K562 (cell line): ENCODE results near the gene NOP58. TPM values are rescaled to one million over a fixed set of nuclear protein-coding genes. Genes with fewer than 3 reads are reported as not detected.

ENCODE experiments used
- ATAC-seq: fragments of 200-7000 bp; cut with Tn5 transposase; 3 replicates; pipeline ENCODE4 v1.9.1; 2020; ENCODE audit warnings: moderate library complexity
- BruUV-seq: library from RNA; stranded (reverse); fragments of 400-500 nt; replicated peaks from 2 replicates; lab custom pipeline; 2021; lab: Mats Ljungman, UMichigan
- CTCF ChIA-PET: fragments of 300-600 bp; formaldehyde crosslinking; extraction: SDS; loops from one replicate; lab custom pipeline; 2021; ENCODE audit warnings: low intra/inter-chr PET ratio; lab: Yijun Ruan, JAX
- POLR2A ChIA-PET: fragments of 300-600, 350-650 bp; sonication (Branson Sonifier 250); formaldehyde crosslinking; extraction: SDS; loops from one replicate; lab custom pipeline; 2021; ENCODE audit warnings: antibody characterized with exemption, inconsistent platforms; lab: Yijun Ruan, JAX
- DNase-seq, 4 experiments: peaks; one replicate each; pipeline versions ENCODE4 v3.0.0 to v3.0.0-alpha.2; 2011 to 2018; ENCODE audit warnings: low spot score in 3 of 4, mixed read lengths in 3 of 4; ENCODE audit errors: extremely low read depth in 1 of 4
- FAIRE-seq: peaks from 2 replicates; lab custom pipeline; 2011; peaks lifted over from hg19 to GRCh38; lab: Jason Lieb, UNC
- H2AFZ ChIP-seq: 2 replicates; pipeline ENCODE4 v1.6.0; 2011; ENCODE audit warnings: low read depth, low read length, control low read depth, inconsistent platforms
- H3K27ac ChIP-seq: fragments of 200-600 bp; 3 replicates; pipeline ENCODE4 v1.8.0; 2011; ENCODE audit warnings: low read depth, mild to moderate bottlenecking, control low read depth, inconsistent platforms, low read length, moderate library complexity, mixed read lengths; ENCODE audit errors: extremely low read depth
- H3K27me3 ChIP-seq, 2 experiments: fragments of 300-600 bp in 1 of 2; 2 replicates in 1 of 2; 3 replicates in 1 of 2; pipeline versions ENCODE4 v1.6.0 to v1.8.0; 2011; ENCODE audit warnings: inconsistent platforms in 2 of 2, low read length in 2 of 2, mild to moderate bottlenecking in 1 of 2, mixed read lengths in 1 of 2, moderate library complexity in 1 of 2; ENCODE audit not compliant: control insufficient read depth in 2 of 2, insufficient read depth in 2 of 2
- H3K36me3 ChIP-seq: fragments of 300-600 bp; 3 replicates; pipeline ENCODE4 v1.8.0; 2011; ENCODE audit warnings: mild to moderate bottlenecking, low read length, inconsistent platforms; ENCODE audit not compliant: control insufficient read depth, insufficient read depth
- H3K4me1 ChIP-seq, 2 experiments: fragments of 200-600 bp in 1 of 2; replicated peaks in 1 of 2; 2 replicates in 1 of 2; 3 replicates in 1 of 2; pipeline versions ENCODE4 v1.5.1 to v1.8.0; 2011; ENCODE audit warnings: inconsistent platforms in 2 of 2, low read length in 2 of 2, mild to moderate bottlenecking in 1 of 2, mixed read lengths in 1 of 2, moderate library complexity in 1 of 2; ENCODE audit not compliant: control insufficient read depth in 2 of 2, insufficient read depth in 2 of 2
- H3K4me2 ChIP-seq: 2 replicates; pipeline ENCODE4 v1.6.1; 2011; ENCODE audit warnings: low read length, control low read depth, inconsistent platforms, mixed read lengths; ENCODE audit not compliant: insufficient read depth
- H3K4me3 ChIP-seq: fragments of 200-600 bp; sonication (generic), shearing (Covaris generic); 2 replicates; pipeline ENCODE4 v1.5.1; 2016; ENCODE audit warnings: control low read depth, inconsistent platforms
- H3K79me2 ChIP-seq: fragments of 200-600 bp; 3 replicates; pipeline ENCODE4 v1.8.0; 2011; ENCODE audit warnings: low read length, inconsistent platforms; ENCODE audit not compliant: control insufficient read depth, insufficient read depth
- H3K9ac ChIP-seq, 2 experiments: 2 replicates each; pipeline versions ENCODE4 v1.6.0 to v1.6.1; 2011; ENCODE audit warnings: low read depth in 2 of 2, low read length in 2 of 2, control low read depth in 1 of 2, inconsistent platforms in 1 of 2, mild to moderate bottlenecking in 1 of 2, mixed read lengths in 1 of 2; ENCODE audit not compliant: insufficient read depth in 1 of 2
- H3K9me1 ChIP-seq: one replicate; pipeline ENCODE4 v1.6.0; 2011; ENCODE audit warnings: inconsistent platforms, mild to moderate bottlenecking, low read length, moderate library complexity; ENCODE audit not compliant: control insufficient read depth, insufficient read depth
- H3K9me3 ChIP-seq: replicated peaks from 2 replicates; pipeline ENCODE4 v1.5.1; 2011; ENCODE audit warnings: low read depth, low read length, inconsistent platforms; ENCODE audit not compliant: control insufficient read depth, insufficient read depth
- H4K20me1 ChIP-seq: replicated peaks from 2 replicates; pipeline ENCODE4 v1.6.1; 2011; ENCODE audit warnings: low read length, inconsistent platforms, mixed read lengths; ENCODE audit not compliant: control insufficient read depth, insufficient read depth
- ARID1B ChIP-seq: fragments of 450-650 bp; IDR thresholded peaks from 2 replicates; pipeline ENCODE4 v1.6.1; 2016; ENCODE audit warnings: antibody characterized with exemption, mild to moderate bottlenecking, inconsistent platforms
- CBFA2T2 ChIP-seq: fragments of 450-650 bp; conservative IDR thresholded peaks from 2 replicates; pipeline ENCODE4 v1.6.1; 2017; ENCODE audit warnings: mild to moderate bottlenecking
- CBFA2T3 ChIP-seq: fragments of 450-650 bp; IDR thresholded peaks from 2 replicates; pipeline ENCODE4 v1.6.1; 2017
- DPF2 ChIP-seq: fragments of 450-650 bp; IDR thresholded peaks from 2 replicates; pipeline ENCODE4 v1.6.1; 2016
- FOXM1 ChIP-seq, 2 experiments: fragments of 450-650 bp in 1 of 2; sonication (generic) in 1 of 2; formaldehyde crosslinking in 1 of 2; IDR thresholded peaks; 2 replicates each; pipeline versions ENCODE4 v1.6.1 to v1.9.0; 2017 to 2022; ENCODE audit warnings: low read depth in 2 of 2, mild to moderate bottlenecking in 2 of 2, missing genetic modification reagents in 1 of 2, moderate library complexity in 1 of 2
- HSF4 ChIP-seq: fragments of 250-450 bp; sonication (Bioruptor Pico); IDR thresholded peaks from 2 replicates; pipeline ENCODE4 v2.1.2; 2022; ENCODE audit warnings: mild to moderate bottlenecking, moderate library complexity, borderline replicate concordance
- MAFG ChIP-seq: fragments of 450-650 bp; conservative IDR thresholded peaks from 2 replicates; pipeline ENCODE4 v1.6.1; 2016; ENCODE audit warnings: missing genetic modification characterization, missing compliant biosample characterization
- MEIS2 ChIP-seq: fragments of 450-650 bp; IDR thresholded peaks from 2 replicates; pipeline ENCODE4 v1.6.1; 2014; ENCODE audit warnings: mild to moderate bottlenecking; ENCODE audit not compliant: partially characterized antibody
- NCOR1 ChIP-seq: fragments of 450-650 bp; IDR thresholded peaks from 2 replicates; pipeline ENCODE4 v1.6.1; 2016; ENCODE audit warnings: mild to moderate bottlenecking, moderate library complexity
- NFE2 ChIP-seq: IDR thresholded peaks from 2 replicates; pipeline ENCODE4 v1.6.1; 2014; ENCODE audit warnings: antibody characterized with exemption, low read depth
- PBX2 ChIP-seq, 2 experiments: IDR thresholded peaks in 1 of 2; conservative IDR thresholded peaks in 1 of 2; 2 replicates each; pipeline ENCODE4 v1.6.1; 2016; ENCODE audit warnings: low read depth in 2 of 2, mild to moderate bottlenecking in 1 of 2, missing compliant biosample characterization in 1 of 2, missing genetic modification characterization in 1 of 2, moderate library complexity in 1 of 2
- SMARCA4 ChIP-seq: fragments of 450-650 bp; IDR thresholded peaks from 2 replicates; pipeline ENCODE4 v1.6.1; 2016
- SOX6 ChIP-seq: fragments of 450-650 bp; IDR thresholded peaks from 2 replicates; pipeline ENCODE4 v1.6.1; 2014; ENCODE audit warnings: mild to moderate bottlenecking
- STAT5A ChIP-seq: IDR thresholded peaks from 2 replicates; pipeline ENCODE4 v1.6.1; 2012; ENCODE audit warnings: low read length, inconsistent platforms, borderline replicate concordance
- TAL1 ChIP-seq: fragments of 450-650 bp; IDR thresholded peaks from 2 replicates; pipeline ENCODE4 v1.6.1; 2016; ENCODE audit warnings: mild to moderate bottlenecking
- TCF3 ChIP-seq: sonication (generic); formaldehyde crosslinking; IDR thresholded peaks from 2 replicates; pipeline ENCODE4 v1.4.0; 2020; ENCODE audit warnings: mild to moderate bottlenecking, missing genetic modification reagents
- TEAD4 ChIP-seq, 2 experiments: sonication (generic) in 1 of 2; formaldehyde crosslinking in 1 of 2; IDR thresholded peaks; 2 replicates each; pipeline versions ENCODE4 v1.6.1 to v1.8.0; 2012 to 2022; ENCODE audit warnings: borderline replicate concordance in 1 of 2, inconsistent platforms in 1 of 2, low read length in 1 of 2, mild to moderate bottlenecking in 1 of 2, missing genetic modification reagents in 1 of 2
- ZNF121 ChIP-seq: sonication (generic); formaldehyde crosslinking; conservative IDR thresholded peaks from 2 replicates; pipeline ENCODE4 v1.8.0; 2022; ENCODE audit warnings: missing genetic modification reagents
- ZNF3 ChIP-seq: fragments of 250-450 bp; sonication (Bioruptor Pico); IDR thresholded peaks from 2 replicates; pipeline ENCODE4 v1.5.0; 2021; ENCODE audit warnings: mild to moderate bottlenecking, moderate library complexity
- WGBS: fragments of 100-300 bp; shearing (Covaris generic); methylation state at CpG from one replicate; pipeline ENCODE4 v1.1.6; 2016; ENCODE audit warnings: low coverage, mixed read lengths; ENCODE audit not compliant: insufficient coverage; ENCODE audit errors: missing lambda C conversion rate; 5-methylcytosine and 5-hydroxymethylcytosine counted together
- in situ Hi-C: fragments of 300-500 bp; cut with MboI; formaldehyde crosslinking; loops from 4 replicates; pipeline ENCODE4 v1.15.0; 2018; ENCODE audit warnings: inconsistent platforms, mixed read lengths
- intact Hi-C: fragments of 100-400 bp; cut with micrococcal nuclease; formaldehyde crosslinking; loops from 2 replicates; pipeline ENCODE4 v1.14.2; 2022
- polyA plus RNA-seq, 8 experiments: library from polyadenylated mRNA; depleted of rRNA in 4 of 8; stranded (reverse) in 5 of 8; unstranded in 3 of 8; fragments of >200 nt; fragmentation: Nextera tagmentation in 2 of 8; fragmentation: Illumina TruSeq in 1 of 8; extraction: Ambion mirVana in 2 of 8; extraction: Trizol in 1 of 8; gene quantifications; 2 replicates each; pipeline versions ENCODE4 v1.2.1 to v1.2.3, GENCODE V29; 2011 to 2014; ENCODE audit warnings: inconsistent platforms in 1 of 8, missing spikeins in 1 of 8
- total RNA-seq, 7 experiments: library from RNA; depleted of rRNA in 6 of 7; stranded (reverse); fragments of >200 nt in 6 of 7; fragmentation: Illumina TruSeq in 2 of 7; extraction: Trizol in 2 of 7; gene quantifications; 2 replicates each; pipeline versions ENCODE4 v1.2.1 to v1.2.3, GENCODE V29; 2011 to 2021; ENCODE audit warnings: low replicate concordance in 1 of 7
- TF ChIP-seq, protein P1 (sequence below): fragments of 450-650 bp; IDR thresholded peaks from 2 replicates; pipeline ENCODE4 v1.6.1; 2016

Gene NOP58
- total and polyA plus RNA-seq, 9 of the 15 experiments (the other 6 are each of a cell fraction or from before 2014, with no cell fraction given) = 132 to 332 (median 208) TPM

GRCh38 chr2:202337706-202338346, 72.3 kb downstream of the NOP58 start:
- in situ Hi-C loops = no loop called here
- H3K9ac ChIP-seq = no peak overlapping the region
- TF ChIP-seq TEAD4 (IDR thresholded peaks at IDR 0.05; ENCODE audit: low read length) (peak; percentile 65), TEAD4 (CRISPR knock-in tag; IDR thresholded peaks at IDR 0.05; ENCODE audit: borderline replicate concordance) (no peak), TCF3 (CRISPR knock-in tag) (peak; percentile 29; the same call in 1 of the 2 replicates), CBFA2T3 (peak; percentile 65), MEIS2 (peak; percentile 91), PBX2 (CRISPR knock-in tag; IDR thresholded peaks at IDR 0.05; ENCODE audit: low read depth) (no peak), PBX2 (tag; conservative IDR thresholded peaks at IDR 0.05; ENCODE audit: low read depth) (peak; percentile 69), HSF4 (CRISPR knock-in tag) (no peak), STAT5A (peak; percentile 17; the same call in 1 of the 2 replicates), NFE2 (peak; percentile 63; the same call in 1 of the 2 replicates), DPF2 (peak; percentile 75), SOX6 (0 out of 2 replicates have a peak, but pooled peaks have one; percentile 11), ZNF121 (CRISPR knock-in tag) (peak; percentile 27; the same call in 1 of the 2 replicates), TAL1 (peak; percentile 62), SMARCA4 (0 out of 2 replicates have a peak, but pooled peaks have one; percentile 20), ARID1B (peak; percentile 75), ZNF3 (CRISPR knock-in tag) (no peak), MAFG (tag) (peak; percentile 13; the same call in 1 of the 2 replicates), CBFA2T2 (peak; percentile 44; the same call in 1 of the 2 replicates), FOXM1 (IDR thresholded peaks at IDR 0.05; ENCODE audit: low read depth) (no peak), FOXM1 (CRISPR knock-in tag; IDR thresholded peaks at IDR 0.05; ENCODE audit: low read depth) (no peak), NCOR1 (0 out of 2 replicates have a peak, but pooled peaks have one; percentile 4)
- TF ChIP-seq, protein P1, sequence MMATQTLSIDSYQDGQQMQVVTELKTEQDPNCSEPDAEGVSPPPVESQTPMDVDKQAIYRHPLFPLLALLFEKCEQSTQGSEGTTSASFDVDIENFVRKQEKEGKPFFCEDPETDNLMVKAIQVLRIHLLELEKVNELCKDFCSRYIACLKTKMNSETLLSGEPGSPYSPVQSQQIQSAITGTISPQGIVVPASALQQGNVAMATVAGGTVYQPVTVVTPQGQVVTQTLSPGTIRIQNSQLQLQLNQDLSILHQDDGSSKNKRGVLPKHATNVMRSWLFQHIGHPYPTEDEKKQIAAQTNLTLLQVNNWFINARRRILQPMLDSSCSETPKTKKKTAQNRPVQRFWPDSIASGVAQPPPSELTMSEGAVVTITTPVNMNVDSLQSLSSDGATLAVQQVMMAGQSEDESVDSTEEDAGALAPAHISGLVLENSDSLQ = peak; percentile 71

More at GRCh38 chr2:202337706-202338346, 72.3 kb downstream of the NOP58 start:
- ATAC-seq (peak; percentile 78), DNase-seq (peak in 2 of 4 experiments; percentile 16 to 19), FAIRE-seq (peak; percentile 19)
- H4K20me1 ChIP-seq = no peaks in the 10 kb centered on the region
- H3K4me3 ChIP-seq = no peak overlapping the region
- no peaks in the 10 kb centered on the region for H3K79me2 ChIP-seq
- BruUV-seq = no TSS peak
- peaks cover 6 to 12% of the 10 kb centered on the region in 2 experiments; a peak in 4 of 5 replicates for H3K4me1 ChIP-seq
- no peak overlapping the region; the same call in 1 of the 2 replicates for H3K4me2 ChIP-seq
- H3K36me3 ChIP-seq = no peaks in the 10 kb centered on the region
- 13% methylated on average over 7 of the region's 7 CpGs for WGBS
- POLR2A ChIA-PET = interaction anchor here (1.2 kb wide), 1 partner anchor 19 kb away, joined by 3 read pairs; no protein-coding TSS in a partner anchor
- H3K9me1 ChIP-seq = no peaks in the 10 kb centered on the region
- H3K9me3 ChIP-seq = no peaks in the 10 kb centered on the region
- intact Hi-C loops = no loop called here
- no peak overlapping the region for H2AFZ ChIP-seq
- H3K27ac ChIP-seq = no peak overlapping the region
- H3K27me3 ChIP-seq = no peaks in the 10 kb centered on the region
- CTCF ChIA-PET = no interaction called here
